Esophagus muscularis mucosa (tissue), 3 donors: Measurements from ENCODE around the gene SLC16A12.
"Not testable (repeated sequence)": the region's sequence is repeated elsewhere in the genome, so short reads cannot be mapped to it uniquely, and the experiment has no call there.

ENCODE experiments used
- POLR2A ChIP-seq: fragments of 450-650 bp; IDR thresholded peaks from one replicate; pipeline ENCODE4 v1.6.1; 2017; ENCODE audit warnings: antibody characterized with exemption, moderate library complexity, mild to moderate bottlenecking, low read depth
- POLR2AphosphoS5 ChIP-seq, 2 donors: sonication (generic); formaldehyde crosslinking; IDR thresholded peaks; one replicate each; pipeline ENCODE4 v1.6.1; 2017; ENCODE audit warnings: antibody characterized with exemption in 2 of 2
- TF ChIP-seq, protein P1 (sequence below), 3 experiments: fragments of 200-600 bp in 2 of 3; fragments of 450-650 bp in 1 of 3; sonication (generic) in 2 of 3; IDR thresholded peaks; one replicate each; pipeline ENCODE4 v1.5.1; 2017 to 2019; ENCODE audit warnings: antibody characterized with exemption in 3 of 3, mild to moderate bottlenecking in 2 of 3, moderate library complexity in 1 of 3

DNA sequence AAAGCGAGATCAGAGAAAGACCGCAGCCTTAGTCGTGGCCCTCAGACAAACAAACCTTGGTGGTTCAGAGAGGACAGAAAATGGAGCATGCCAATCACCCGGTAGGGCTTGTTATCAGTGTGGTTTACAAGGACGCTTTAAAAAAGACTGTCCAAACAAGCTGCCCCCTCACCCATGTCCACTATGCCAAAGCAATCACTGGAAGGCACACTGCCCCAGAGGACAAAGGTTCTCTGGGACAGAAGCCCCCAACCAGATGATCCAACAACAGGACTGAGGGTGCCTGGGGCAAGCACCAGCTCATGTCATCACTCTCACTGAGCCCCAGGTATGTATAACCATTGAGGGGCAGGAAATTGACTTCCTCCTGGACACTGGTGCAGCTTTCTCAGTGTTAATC lies 126.1 kb downstream of the SLC16A12 start:
- TF ChIP-seq, protein P1, sequence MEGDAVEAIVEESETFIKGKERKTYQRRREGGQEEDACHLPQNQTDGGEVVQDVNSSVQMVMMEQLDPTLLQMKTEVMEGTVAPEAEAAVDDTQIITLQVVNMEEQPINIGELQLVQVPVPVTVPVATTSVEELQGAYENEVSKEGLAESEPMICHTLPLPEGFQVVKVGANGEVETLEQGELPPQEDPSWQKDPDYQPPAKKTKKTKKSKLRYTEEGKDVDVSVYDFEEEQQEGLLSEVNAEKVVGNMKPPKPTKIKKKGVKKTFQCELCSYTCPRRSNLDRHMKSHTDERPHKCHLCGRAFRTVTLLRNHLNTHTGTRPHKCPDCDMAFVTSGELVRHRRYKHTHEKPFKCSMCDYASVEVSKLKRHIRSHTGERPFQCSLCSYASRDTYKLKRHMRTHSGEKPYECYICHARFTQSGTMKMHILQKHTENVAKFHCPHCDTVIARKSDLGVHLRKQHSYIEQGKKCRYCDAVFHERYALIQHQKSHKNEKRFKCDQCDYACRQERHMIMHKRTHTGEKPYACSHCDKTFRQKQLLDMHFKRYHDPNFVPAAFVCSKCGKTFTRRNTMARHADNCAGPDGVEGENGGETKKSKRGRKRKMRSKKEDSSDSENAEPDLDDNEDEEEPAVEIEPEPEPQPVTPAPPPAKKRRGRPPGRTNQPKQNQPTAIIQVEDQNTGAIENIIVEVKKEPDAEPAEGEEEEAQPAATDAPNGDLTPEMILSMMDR (IDR thresholded peaks at IDR 0.05), result not testable (repeated sequence)
- TF ChIP-seq POLR2A; POLR2AphosphoS5 (IDR thresholded peaks at IDR 0.05): not testable (repeated sequence)
